H1 (cell line): ENCODE measurements around the gene BTD. TPM values are rescaled to one million over a fixed set of nuclear protein-coding genes. Genes with fewer than 3 reads are reported as not detected.

Source experiments
- CTCF ChIA-PET: fragments of 300-600 bp; sonication (Branson Sonifier 250); formaldehyde crosslinking; loops from one replicate; lab custom pipeline; 2021; ENCODE audit not compliant: partially characterized antibody; lab: Charles Lee
- POLR2A ChIA-PET: fragments of 300-600 bp; sonication (Branson Sonifier 250); formaldehyde crosslinking; loops from one replicate; lab custom pipeline; 2021; ENCODE audit warnings: inconsistent platforms; ENCODE audit not compliant: partially characterized antibody; lab: Charles Lee
- DNase-seq, 2 experiments: peaks; one replicate each; pipeline versions ENCODE4 v3.0.0 to v3.0.0-alpha.2; 2010 to 2022; ENCODE audit warnings: low spot score in 2 of 2, low read depth in 1 of 2, mixed read lengths in 1 of 2
- FAIRE-seq: peaks from 2 replicates; lab custom pipeline; 2011; peaks lifted over from hg19 to GRCh38; lab: Jason Lieb, UNC
- H2AFZ ChIP-seq: 2 replicates; pipeline ENCODE4 v1.8.1; 2012; ENCODE audit warnings: low read length, inconsistent platforms
- H2AK5ac ChIP-seq: 2 replicates; pipeline ENCODE4 v1.6.1; 2013; ENCODE audit warnings: low read depth, low read length
- H2BK120ac ChIP-seq: replicated peaks from 2 replicates; pipeline ENCODE3; 2013; ENCODE audit warnings: low read depth, low read length, inconsistent platforms
- H2BK12ac ChIP-seq: 2 replicates; pipeline ENCODE4 v1.6.1; 2013; ENCODE audit warnings: low read depth, low read length
- H2BK15ac ChIP-seq: 2 replicates; pipeline ENCODE4 v1.6.1; 2013; ENCODE audit warnings: low read length
- H2BK20ac ChIP-seq: 2 replicates; pipeline ENCODE4 v1.6.1; 2013; ENCODE audit warnings: low read length
- H2BK5ac ChIP-seq: 2 replicates; pipeline ENCODE4 v1.6.1; 2013; ENCODE audit warnings: low read depth, low read length
- H3K14ac ChIP-seq: 2 replicates; pipeline ENCODE4 v1.6.1; 2013; ENCODE audit warnings: inconsistent platforms; ENCODE audit not compliant: insufficient read length
- H3K18ac ChIP-seq: 2 replicates; pipeline ENCODE4 v1.6.1; 2013; ENCODE audit warnings: low read length; ENCODE audit errors: extremely low read depth
- H3K23ac ChIP-seq: 2 replicates; pipeline ENCODE4 v1.6.1; 2013; ENCODE audit warnings: inconsistent platforms; ENCODE audit not compliant: insufficient read length
- H3K23me2 ChIP-seq: 2 replicates; pipeline ENCODE4 v1.6.1; 2013; ENCODE audit warnings: low read depth, low read length
- H3K27ac ChIP-seq: 2 replicates; pipeline ENCODE4 v1.6.1; 2011; ENCODE audit warnings: low read depth, low read length, inconsistent platforms
- H3K27me3 ChIP-seq, 4 experiments: replicated peaks in 1 of 4; 1 replicate in 1 of 4; 2 replicates in 3 of 4; pipeline versions ENCODE4 v1.6.1 to v1.8.1; 2011 to 2013; ENCODE audit warnings: low read length in 3 of 4, mild to moderate bottlenecking in 3 of 4, inconsistent platforms in 2 of 4, mixed read lengths in 2 of 4, moderate library complexity in 1 of 4; ENCODE audit not compliant: control insufficient read depth in 3 of 4, insufficient read depth in 3 of 4; ENCODE audit errors: extremely low read depth in 1 of 4
- H3K36me3 ChIP-seq, 4 experiments: 2 replicates each; pipeline versions ENCODE4 v1.6.1 to v1.8.1; 2011 to 2013; ENCODE audit warnings: mild to moderate bottlenecking in 4 of 4, low read length in 3 of 4, moderate library complexity in 2 of 4, control low read depth in 1 of 4, inconsistent platforms in 1 of 4; ENCODE audit not compliant: insufficient read depth in 4 of 4, control insufficient read depth in 2 of 4
- H3K4ac ChIP-seq: replicated peaks from 2 replicates; pipeline ENCODE3; 2013; ENCODE audit warnings: low read length, low read depth, mixed read lengths, inconsistent platforms; ENCODE audit not compliant: insufficient read length
- H3K4me1 ChIP-seq, 4 experiments: replicated peaks in 1 of 4; 1 replicate in 1 of 4; 2 replicates in 3 of 4; pipeline versions ENCODE4 v1.6.1 to v1.8.1; 2011 to 2013; ENCODE audit warnings: low read length in 3 of 4, inconsistent platforms in 2 of 4, mixed read lengths in 1 of 4; ENCODE audit not compliant: insufficient read depth in 4 of 4, control insufficient read depth in 3 of 4
- H3K4me2 ChIP-seq, 2 experiments: 2 replicates each; pipeline versions ENCODE4 v1.6.1 to v1.8.1; 2011 to 2013; ENCODE audit warnings: low read depth in 2 of 2, low read length in 2 of 2, control low read depth in 1 of 2, inconsistent platforms in 1 of 2, mild to moderate bottlenecking in 1 of 2; ENCODE audit not compliant: insufficient read depth in 1 of 2
- H3K4me3 ChIP-seq, 4 experiments: fragments of 200-600, 300-600 bp in 1 of 4; sonication (generic), shearing (Covaris generic), sonication (Bioruptor Twin) in 1 of 4; 2 replicates each; pipeline versions ENCODE4 v1.5.1 to v1.8.1; 2011 to 2016; ENCODE audit warnings: low read length in 4 of 4, low read depth in 3 of 4, control low read depth in 2 of 4, inconsistent platforms in 2 of 4, mild to moderate bottlenecking in 2 of 4, mixed read lengths in 1 of 4, moderate library complexity in 1 of 4; ENCODE audit not compliant: insufficient read depth in 2 of 4; ENCODE audit errors: extremely low read depth in 1 of 4
- H3K56ac ChIP-seq: replicated peaks from 2 replicates; pipeline ENCODE3; 2013; ENCODE audit warnings: low read depth, mild to moderate bottlenecking, mixed read lengths, low read length, inconsistent platforms; ENCODE audit not compliant: insufficient read length
- H3K79me1 ChIP-seq: 2 replicates; pipeline ENCODE4 v1.6.1; 2013; ENCODE audit warnings: low read depth, low read length, control low read depth
- H3K79me2 ChIP-seq, 2 experiments: 2 replicates each; pipeline versions ENCODE4 v1.6.1 to v1.8.1; 2012 to 2013; ENCODE audit warnings: low read length in 2 of 2, mild to moderate bottlenecking in 2 of 2, inconsistent platforms in 1 of 2; ENCODE audit not compliant: insufficient read depth in 2 of 2, control insufficient read depth in 1 of 2
- H3K9ac ChIP-seq, 4 experiments: replicated peaks in 1 of 4; 1 replicate in 1 of 4; 2 replicates in 3 of 4; pipeline versions ENCODE4 v1.6.1 to v1.8.1; 2011 to 2013; ENCODE audit warnings: low read depth in 3 of 4, low read length in 3 of 4, control low read depth in 2 of 4, mild to moderate bottlenecking in 2 of 4, moderate library complexity in 2 of 4, inconsistent platforms in 1 of 4; ENCODE audit errors: extremely low read depth in 1 of 4
- H3K9me3 ChIP-seq, 2 experiments: 2 replicates each; pipeline versions ENCODE4 v1.6.1 to v1.8.1; 2012 to 2013; ENCODE audit warnings: mild to moderate bottlenecking in 2 of 2, moderate library complexity in 2 of 2, control low read depth in 1 of 2, inconsistent platforms in 1 of 2, low read depth in 1 of 2, low read length in 1 of 2, mixed read lengths in 1 of 2; ENCODE audit not compliant: insufficient read depth in 2 of 2
- H4K20me1 ChIP-seq, 2 experiments: replicated peaks in 1 of 2; 2 replicates each; pipeline versions ENCODE3 to v1.8.1; 2011 to 2013; ENCODE audit warnings: inconsistent platforms in 2 of 2, low read length in 2 of 2, mild to moderate bottlenecking in 1 of 2; ENCODE audit not compliant: insufficient read depth in 2 of 2, control insufficient read depth in 1 of 2
- H4K5ac ChIP-seq: 2 replicates; pipeline ENCODE4 v1.6.1; 2013; ENCODE audit warnings: low read length, low read depth, mixed read lengths, inconsistent platforms; ENCODE audit not compliant: insufficient read length
- H4K8ac ChIP-seq: 2 replicates; pipeline ENCODE4 v1.8.0; 2013; ENCODE audit warnings: mild to moderate bottlenecking, moderate library complexity, low read length, inconsistent platforms; ENCODE audit not compliant: insufficient read depth; ENCODE audit errors: extremely low read depth
- H4K91ac ChIP-seq: replicated peaks from 2 replicates; pipeline ENCODE3; 2013; ENCODE audit warnings: low read length, mixed read lengths, inconsistent platforms; ENCODE audit not compliant: insufficient read length
- CBX5 ChIP-seq: fragments of 300-800, 300-1000 bp; sonication (generic); IDR thresholded peaks from 2 replicates; pipeline ENCODE4 v1.7.1; 2016; ENCODE audit warnings: antibody characterized with exemption, low read length, low read depth
- HDAC2 ChIP-seq, 2 experiments: fragments of 300-600 bp in 1 of 2; sonication (generic) in 1 of 2; IDR thresholded peaks; 2 replicates each; pipeline ENCODE4 v1.6.1; 2011 to 2012; ENCODE audit warnings: low read depth in 2 of 2, low read length in 2 of 2, mild to moderate bottlenecking in 2 of 2, moderate library complexity in 2 of 2, borderline replicate concordance in 1 of 2, inconsistent platforms in 1 of 2
- WGBS, 2 experiments: shearing (Covaris generic) in 1 of 2; methylation state at CpG; one replicate each; pipeline versions ENCODE4 v1.1.6 to v1.1.7; 2013 to 2015; ENCODE audit warnings: low lambda C conversion rate in 2 of 2, mixed read lengths in 2 of 2, inconsistent platforms in 1 of 2, low coverage in 1 of 2, missing lambda C conversion rate in 1 of 2; ENCODE audit not compliant: insufficient replicate concordance in 2 of 2, insufficient coverage in 1 of 2, insufficient read length in 1 of 2; ENCODE audit errors: extremely low coverage in 1 of 2, missing lambda C conversion rate in 1 of 2; 5-methylcytosine and 5-hydroxymethylcytosine counted together
- polyA plus RNA-seq, 7 experiments: library from polyadenylated mRNA; depleted of rRNA in 3 of 7; stranded (reverse) in 5 of 7; unstranded in 2 of 7; fragments of >200 nt in 5 of 7; fragments of 200-250 nt in 2 of 7; gene quantifications; 1 replicate in 5 of 7; 2 replicates in 1 of 7; 4 replicates in 1 of 7; pipeline versions ENCODE4 v1.2.1 to v1.2.3, GENCODE V29; 2011 to 2013; ENCODE audit warnings: missing spikeins in 2 of 7, mixed read lengths in 2 of 7
- total RNA-seq: library from RNA; stranded (reverse); fragmentation: NEBNext Ultra II Directional; extraction: Animal tissue kit (Norgen Biotek cat#: 25700); gene quantifications from 2 replicates; pipeline ENCODE4 v1.2.1, GENCODE V29; 2021

BTD gene
- total and polyA plus RNA-seq, 2 of the 8 experiments (the other 6 are each of a cell fraction or from before 2014, with no cell fraction given), result 21.8 to 36.7 TPM

GRCh38 chr3:15636028-15636709 lies 34.6 kb downstream of the BTD start:
- Histone ChIP-seq H2BK12ac (peak overlapping the region; percentile 2; the same call in 1 of the 2 replicates), H3K56ac (no peak overlapping the region), H2BK5ac (peak overlapping the region; percentile 4; the same call in 1 of the 2 replicates), H3K23ac (no peak overlapping the region), H3K18ac (peak overlapping the region; percentile 26; the same call in 1 of the 2 replicates), H3K27ac (no peak overlapping the region), H2BK15ac (no peak overlapping the region), H3K9me3 (no peaks in the 10 kb centered on the region), H3K23me2 (no peaks in the 10 kb centered on the region), H2BK120ac (no peak overlapping the region), H3K79me2 (no peaks in the 10 kb centered on the region), H4K8ac (no peak overlapping the region; the same call in 1 of the 2 replicates), H4K5ac (no peak overlapping the region), H3K27me3 (no peaks in the 10 kb centered on the region), H4K20me1 (no peaks in the 10 kb centered on the region), H4K91ac (no peak overlapping the region), H2BK20ac (peak overlapping the region; percentile 35; the same call in 1 of the 2 replicates), H3K4me3 (no peak overlapping the region), H3K79me1 (no peaks in the 10 kb centered on the region), H3K14ac (no peak overlapping the region), H3K4ac (no peak overlapping the region), H3K4me1 (peaks cover 13 to 40% (median 22%) of the 10 kb centered on the region in 4 experiments), H2AFZ (no peak overlapping the region), H3K4me2 (no peak overlapping the region), H2AK5ac (no peak overlapping the region), H3K9ac (no peak overlapping the region), H3K36me3 (no peaks in the 10 kb centered on the region)
- WGBS, 2 experiments, result 91% methylated on average over 14 of the region's 14 CpGs; no CpG with 5 or more reads in 1 of the 2 experiments
- CTCF ChIA-PET, result interaction anchor here (0.8 to 1.1 kb wide), 2 partner anchors 28 to 176 kb away, joined by 3 read pairs; no protein-coding TSS in a partner anchor
- POLR2A ChIA-PET, result interaction anchor here (1.2 kb wide), 1 partner anchor 13 kb away, joined by 3 read pairs; no protein-coding TSS in a partner anchor
- no peak for FAIRE-seq
- no peak for DNase-seq
- no peak for TF ChIP-seq CBX5
- TF ChIP-seq HDAC2 (IDR thresholded peaks at IDR 0.05; ENCODE audit: borderline replicate concordance in 1 of 2, low read depth in 2 of 2, low read length in 2 of 2), result no peak
